Stimulated activated CD4-positive, alpha-beta T cell treated with anti-CD3 and anti-CD28 coated beads, Interleukin-15, amount 100 ng/mL, for 24 hours (primary cell): ENCODE measurements around the gene CTU2.
A peak's percentile ranks its signal among the peaks of the same experiment; 100 is the strongest.
"Not testable (repeated sequence)": the region's sequence is repeated elsewhere in the genome, so short reads cannot be mapped to it uniquely, and the experiment has no call there.

Experiments used
- DNase-seq: peaks from one replicate; pipeline ENCODE4 v3.0.0-alpha.2; 2020

The CTU2 gene

GRCh38 chr16:88706229-88706964 is at the start of gene CTU2, which contains the start of gene RNF166:
Gene CTU2, plus strand, starts transcription at chr16:88706503. Its CDS starts 28 bp downstream, at chr16:88706531.
Gene RNF166, minus strand, starts transcription at chr16:88706408. Its CDS starts 83 bp downstream, at chr16:88706325.
- peak; percentile 96 for DNase-seq

GRCh38 chr16:88657371-88657770 is 48.9 kb upstream of the CTU2 start:
- no peak for DNase-seq

GRCh38 chr16:88658714-88659113 is 47.6 kb upstream of the CTU2 start:
- no peak for DNase-seq

- DNase-seq = no peak
Observed at GRCh38 chr16:88659160-88659559, 47.1 kb upstream of the CTU2 start.

GRCh38 chr16:88661468-88661867 is 44.8 kb upstream of the CTU2 start:
- no peak for DNase-seq

GRCh38 chr16:88662222-88662842 is 44.0 kb upstream of the CTU2 start:
- peak; percentile 34 for DNase-seq

- DNase-seq = peak; percentile 98
Observed at GRCh38 chr16:88662843-88663606, 43.3 kb upstream of the CTU2 start, which contains the start of gene MVD. Gene MVD, minus strand, starts transcription at chr16:88663091. Its CDS starts 11 bp downstream, at chr16:88663080.

- DNase-seq = no peak
Observed at GRCh38 chr16:88665148-88665547, 41.2 kb upstream of the CTU2 start.

GRCh38 chr16:88665570-88665969 is 40.7 kb upstream of the CTU2 start:
- DNase-seq = no peak

GRCh38 chr16:88667461-88667860 is 38.8 kb upstream of the CTU2 start:
- no peak for DNase-seq

GRCh38 chr16:88669493-88669892 is 36.8 kb upstream of the CTU2 start:
- DNase-seq = not testable (repeated sequence)

- DNase-seq = no peak
Observed at GRCh38 chr16:88669980-88670379, 36.3 kb upstream of the CTU2 start.

GRCh38 chr16:88671806-88672205 is 34.5 kb upstream of the CTU2 start:
- DNase-seq = no peak

- no peak for DNase-seq
Observed at GRCh38 chr16:88672776-88673175, 33.5 kb upstream of the CTU2 start.

- no peak for DNase-seq
Observed at GRCh38 chr16:88673716-88674379, 32.5 kb upstream of the CTU2 start.

- DNase-seq = no peak
Observed at GRCh38 chr16:88676502-88677242, 29.6 kb upstream of the CTU2 start.

GRCh38 chr16:88677721-88678120 is 28.6 kb upstream of the CTU2 start:
- no peak for DNase-seq

- DNase-seq = no peak
Observed at GRCh38 chr16:88678224-88678979, 27.9 kb upstream of the CTU2 start.

GRCh38 chr16:88680554-88681083 is 25.7 kb upstream of the CTU2 start:
- DNase-seq = no peak

- peak; percentile 66 for DNase-seq
Observed at GRCh38 chr16:88681084-88681680, 25.1 kb upstream of the CTU2 start.
